ENCODE data around the gene ABCC1.

GRCh38 chr16:16183562-16183961 is 234.1 kb downstream of the ABCC1 start:
- TF ChIP-seq YY1 (IDR thresholded peaks at IDR 0.05; ENCODE audit: insufficient read depth, insufficient read length), result no peak
- TF ChIP-seq SUZ12 (IDR thresholded peaks at IDR 0.05; ENCODE audit: extremely low read depth, insufficient read depth, insufficient read length), result no peak

Data from NT2/D1 (cell line).